ENCODE measurements around the gene PIK3IP1.
A peak's percentile ranks its signal among the peaks of the same experiment; 100 is the strongest.

The PIK3IP1 gene

DNA sequence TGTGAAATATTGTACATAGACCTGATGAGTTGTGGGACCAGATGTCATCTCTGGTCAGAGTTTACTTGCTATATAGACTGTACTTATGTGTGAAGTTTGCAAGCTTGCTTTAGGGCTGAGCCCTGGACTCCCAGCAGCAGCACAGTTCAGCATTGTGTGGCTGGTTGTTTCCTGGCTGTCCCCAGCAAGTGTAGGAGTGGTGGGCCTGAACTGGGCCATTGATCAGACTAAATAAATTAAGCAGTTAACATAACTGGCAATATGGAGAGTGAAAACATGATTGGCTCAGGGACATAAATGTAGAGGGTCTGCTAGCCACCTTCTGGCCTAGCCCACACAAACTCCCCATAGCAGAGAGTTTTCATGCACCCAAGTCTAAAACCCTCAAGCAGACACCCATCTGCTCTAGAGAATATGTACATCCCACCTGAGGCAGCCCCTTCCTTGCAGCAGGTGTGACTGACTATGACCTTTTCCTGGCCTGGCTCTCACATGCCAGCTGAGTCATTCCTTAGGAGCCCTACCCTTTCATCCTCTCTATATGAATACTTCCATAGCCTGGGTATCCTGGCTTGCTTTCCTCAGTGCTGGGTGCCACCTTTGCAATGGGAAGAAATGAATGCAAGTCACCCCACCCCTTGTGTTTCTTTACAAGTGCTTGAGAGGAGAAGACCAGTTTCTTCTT lies 12.3 kb downstream of the PIK3IP1 start:
- DNase-seq, result no peak

- DNase-seq, result no peak
These were observed 13.0 kb downstream of the PIK3IP1 start for GRCh38 chr22:31279327-31279669.

DNA sequence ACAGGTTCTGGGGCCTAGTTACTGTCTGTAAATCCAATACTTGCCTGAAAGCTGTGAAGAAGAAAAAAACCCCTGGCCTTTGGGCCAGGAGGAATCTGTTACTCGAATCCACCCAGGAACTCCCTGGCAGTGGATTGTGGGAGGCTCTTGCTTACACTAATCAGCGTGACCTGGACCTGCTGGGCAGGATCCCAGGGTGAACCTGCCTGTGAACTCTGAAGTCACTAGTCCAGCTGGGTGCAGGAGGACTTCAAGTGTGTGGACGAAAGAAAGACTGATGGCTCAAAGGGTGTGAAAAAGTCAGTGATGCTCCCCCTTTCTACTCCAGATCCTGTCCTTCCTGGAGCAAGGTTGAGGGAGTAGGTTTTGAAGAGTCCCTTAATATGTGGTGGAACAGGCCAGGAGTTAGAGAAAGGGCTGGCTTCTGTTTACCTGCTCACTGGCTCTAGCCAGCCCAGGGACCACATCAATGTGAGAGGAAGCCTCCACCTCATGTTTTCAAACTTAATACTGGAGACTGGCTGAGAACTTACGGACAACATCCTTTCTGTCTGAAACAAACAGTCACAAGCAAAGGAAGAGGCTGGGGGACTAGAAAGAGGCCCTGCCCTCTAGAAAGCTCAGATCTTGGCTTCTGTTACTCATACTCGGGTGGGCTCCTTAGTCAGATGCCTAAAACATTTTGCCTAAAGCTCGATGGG lies 13.5 kb downstream of the PIK3IP1 start:
- DNase-seq, result no peak

DNA sequence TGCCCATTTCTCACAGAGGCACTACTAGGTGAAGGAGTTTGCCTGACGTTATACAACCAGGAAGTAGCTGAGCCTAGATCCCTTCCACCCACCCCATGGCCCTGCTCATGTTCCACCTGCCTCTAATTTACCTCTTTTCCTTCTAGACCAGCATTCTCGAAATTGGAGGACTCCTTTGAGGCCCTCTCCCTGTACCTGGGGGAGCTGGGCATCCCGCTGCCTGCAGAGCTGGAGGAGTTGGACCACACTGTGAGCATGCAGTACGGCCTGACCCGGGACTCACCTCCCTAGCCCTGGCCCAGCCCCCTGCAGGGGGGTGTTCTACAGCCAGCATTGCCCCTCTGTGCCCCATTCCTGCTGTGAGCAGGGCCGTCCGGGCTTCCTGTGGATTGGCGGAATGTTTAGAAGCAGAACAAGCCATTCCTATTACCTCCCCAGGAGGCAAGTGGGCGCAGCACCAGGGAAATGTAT lies 14.1 kb downstream of the PIK3IP1 start:
- DNase-seq, result no peak

DNA sequence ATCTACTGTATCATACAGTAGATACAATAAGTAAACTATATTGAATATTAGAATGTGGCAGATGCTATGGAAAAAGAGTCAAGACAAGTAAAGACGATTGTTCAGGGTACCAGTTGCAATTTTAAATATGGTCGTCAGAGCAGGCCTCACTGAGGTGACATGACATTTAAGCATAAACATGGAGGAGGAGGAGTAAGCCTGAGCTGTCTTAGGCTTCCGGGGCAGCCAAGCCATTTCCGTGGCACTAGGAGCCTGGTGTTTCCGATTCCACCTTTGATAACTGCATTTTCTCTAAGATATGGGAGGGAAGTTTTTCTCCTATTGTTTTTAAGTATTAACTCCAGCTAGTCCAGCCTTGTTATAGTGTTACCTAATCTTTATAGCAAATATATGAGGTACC lies 14.5 kb downstream of the PIK3IP1 start:
- no peak for DNase-seq

GRCh38 chr22:31276426-31277167 lies 15.7 kb downstream of the PIK3IP1 start:
- DNase-seq, result no peak

- DNase-seq, result no peak
These were observed 16.7 kb downstream of the PIK3IP1 start for GRCh38 chr22:31275576-31275975.

- DNase-seq, result no peak
These were observed 17.3 kb downstream of the PIK3IP1 start for GRCh38 chr22:31275018-31275417.

GRCh38 chr22:31274017-31274416 lies 18.3 kb downstream of the PIK3IP1 start:
- no peak for DNase-seq

DNA sequence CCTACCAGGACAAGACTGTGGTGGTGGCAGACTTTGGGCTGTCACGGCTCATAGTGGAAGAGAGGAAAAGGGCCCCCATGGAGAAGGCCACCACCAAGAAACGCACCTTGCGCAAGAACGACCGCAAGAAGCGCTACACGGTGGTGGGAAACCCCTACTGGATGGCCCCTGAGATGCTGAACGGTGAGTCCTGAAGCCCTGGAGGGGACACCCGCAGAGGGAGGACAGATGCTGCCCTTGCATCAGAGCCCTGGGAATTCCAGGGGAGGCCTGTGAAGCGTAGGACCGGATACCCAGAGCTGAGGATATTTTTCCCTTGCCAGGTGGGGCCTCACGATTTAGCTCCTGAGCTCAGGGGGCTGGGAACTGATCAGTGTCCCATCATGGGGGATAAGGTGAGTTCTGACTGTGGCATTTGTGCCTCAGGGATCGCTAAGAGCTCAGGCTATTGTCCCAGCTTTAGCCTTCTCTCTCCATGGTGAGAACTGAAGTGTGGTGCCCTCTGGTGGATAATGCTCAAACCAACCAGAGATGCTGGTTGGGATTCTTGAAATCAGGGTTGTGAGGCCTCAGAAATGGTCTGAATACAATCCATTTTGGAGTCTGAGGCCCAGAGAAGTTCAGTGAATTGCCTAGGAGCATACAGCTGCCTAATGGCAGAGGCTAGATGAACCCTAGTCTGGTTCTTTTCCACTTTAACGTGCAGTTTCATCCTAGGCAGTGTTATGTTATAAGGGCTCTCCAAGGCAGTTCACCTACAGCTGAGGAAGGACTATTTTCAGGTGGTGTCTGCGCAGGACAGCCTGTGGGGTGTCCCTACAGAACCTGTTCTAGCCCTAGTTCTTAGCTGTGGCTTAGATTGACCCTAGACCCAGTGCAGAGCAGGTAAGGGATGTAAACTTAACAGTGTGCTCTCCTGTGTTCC lies 19.5 kb downstream of the PIK3IP1 start:
- peak in 25 of 51 donors; percentile 7 to 68 (median 40) for DNase-seq

GRCh38 chr22:31271485-31271884 lies 20.8 kb downstream of the PIK3IP1 start:
- no peak for DNase-seq

DNA sequence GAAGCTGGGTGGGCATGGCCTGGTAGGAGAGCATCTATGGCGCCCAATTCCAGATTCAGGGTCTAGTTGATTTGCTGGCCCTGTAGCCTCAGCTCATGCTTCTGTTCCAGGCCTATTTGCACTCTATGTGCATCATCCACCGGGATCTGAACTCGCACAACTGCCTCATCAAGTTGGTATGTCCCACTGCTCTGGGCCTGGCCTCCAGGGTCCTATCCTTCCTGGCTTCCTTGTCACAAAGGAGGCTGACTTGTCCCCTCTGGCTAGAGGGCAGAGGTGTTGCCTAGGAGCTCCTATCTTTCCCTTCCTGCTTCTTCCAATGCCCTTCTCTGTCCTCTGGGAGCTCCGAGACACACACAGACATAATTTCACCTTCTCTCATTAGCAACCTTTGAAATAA lies 21.3 kb downstream of the PIK3IP1 start:
- DNase-seq, result no peak

- DNase-seq, result no peak
These were observed 22.3 kb downstream of the PIK3IP1 start for GRCh38 chr22:31269892-31270579.

DNA sequence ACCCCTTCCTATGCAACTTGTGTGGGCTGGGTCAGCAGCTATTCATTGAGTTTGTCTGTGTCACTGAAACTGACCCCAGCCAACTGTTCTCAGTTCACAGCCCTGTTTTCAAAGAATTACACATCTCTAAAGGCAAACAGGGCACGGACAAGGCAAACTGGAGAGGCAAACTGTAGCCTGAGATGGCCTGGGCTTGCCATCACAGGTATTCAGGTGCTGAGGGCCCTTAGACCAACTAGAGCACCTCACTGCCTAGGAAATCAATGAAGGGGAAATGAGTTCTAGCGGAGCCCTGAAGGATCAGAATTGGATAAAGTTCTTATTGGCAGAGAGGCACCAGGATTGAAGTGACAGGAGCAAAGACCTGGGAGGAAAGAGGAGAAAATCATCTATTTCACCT lies 24.0 kb downstream of the PIK3IP1 start:
- DNase-seq, result no peak

- no peak for DNase-seq
These were observed 28.2 kb downstream of the PIK3IP1 start for GRCh38 chr22:31263896-31264640.

- peak in 4 of 51 donors; percentile 15 to 23 (median 20) for DNase-seq
These were observed 29.8 kb downstream of the PIK3IP1 start for GRCh38 chr22:31262312-31263133.

DNA sequence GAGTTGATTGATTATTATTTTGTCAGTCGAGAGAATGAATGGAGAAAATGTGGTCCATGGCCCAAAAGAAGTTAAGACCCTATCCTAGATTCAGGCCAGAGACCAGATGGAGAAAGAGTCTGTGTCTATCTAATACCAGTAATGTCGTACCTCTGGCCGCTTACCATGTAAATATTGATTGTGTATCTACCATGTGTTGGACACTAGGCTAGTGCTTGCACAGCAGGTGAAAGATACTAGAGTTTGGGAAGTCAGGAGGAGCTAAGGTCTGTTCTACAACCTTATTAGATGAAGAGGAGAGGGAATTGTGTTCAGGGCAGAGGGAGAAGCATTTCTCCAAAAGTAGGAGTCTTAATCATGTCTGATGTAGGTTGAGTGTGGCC lies 31.8 kb downstream of the PIK3IP1 start:
- DNase-seq, result no peak

GRCh38 chr22:31259798-31260473 lies 32.4 kb downstream of the PIK3IP1 start:
- DNase-seq, result no peak

DNA sequence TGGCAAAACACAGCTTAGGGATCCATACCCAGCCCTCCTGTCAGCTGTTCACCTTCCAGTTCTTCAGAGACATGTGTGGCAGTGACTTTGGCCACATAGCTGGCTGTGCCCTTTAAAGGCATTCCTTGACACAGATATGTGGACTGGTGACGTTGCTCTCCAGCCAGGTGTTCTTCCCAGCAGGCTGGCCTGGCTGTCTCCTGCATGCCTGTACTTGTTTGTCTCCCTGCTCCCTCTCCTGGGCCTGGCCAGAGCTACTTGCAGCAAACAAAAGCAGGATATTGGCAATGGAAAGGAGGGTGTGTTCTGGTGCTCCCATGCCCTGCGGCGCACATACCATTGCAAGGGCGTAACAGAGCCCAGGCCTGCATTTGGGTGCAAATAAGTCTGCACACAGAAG lies 38.3 kb downstream of the PIK3IP1 start:
- DNase-seq, result peak in 1 of 51 donors; percentile 33
